Measurements from ENCODE around the gene LRRIQ3.

DNA sequence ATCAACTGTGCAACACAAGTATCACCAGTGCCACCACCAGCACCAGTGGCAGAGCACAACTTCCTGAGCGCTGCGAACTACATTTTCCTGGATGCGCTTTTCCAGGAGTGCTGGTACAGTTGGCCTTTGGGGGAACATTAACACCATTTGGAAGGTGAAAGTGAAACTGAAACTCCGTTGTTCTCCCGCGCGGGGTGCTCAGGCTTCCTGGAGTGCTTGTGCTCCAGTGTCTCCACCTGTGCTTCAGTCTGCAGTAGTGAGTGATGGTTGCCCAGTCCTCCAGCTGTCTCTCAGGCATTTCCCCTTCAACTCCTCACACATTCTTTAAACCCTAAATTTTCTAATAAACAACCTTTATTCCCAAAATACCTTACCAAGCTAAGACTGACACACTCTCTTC lies 187.8 kb downstream of the LRRIQ3 start:
- TF ChIP-seq, protein P1, sequence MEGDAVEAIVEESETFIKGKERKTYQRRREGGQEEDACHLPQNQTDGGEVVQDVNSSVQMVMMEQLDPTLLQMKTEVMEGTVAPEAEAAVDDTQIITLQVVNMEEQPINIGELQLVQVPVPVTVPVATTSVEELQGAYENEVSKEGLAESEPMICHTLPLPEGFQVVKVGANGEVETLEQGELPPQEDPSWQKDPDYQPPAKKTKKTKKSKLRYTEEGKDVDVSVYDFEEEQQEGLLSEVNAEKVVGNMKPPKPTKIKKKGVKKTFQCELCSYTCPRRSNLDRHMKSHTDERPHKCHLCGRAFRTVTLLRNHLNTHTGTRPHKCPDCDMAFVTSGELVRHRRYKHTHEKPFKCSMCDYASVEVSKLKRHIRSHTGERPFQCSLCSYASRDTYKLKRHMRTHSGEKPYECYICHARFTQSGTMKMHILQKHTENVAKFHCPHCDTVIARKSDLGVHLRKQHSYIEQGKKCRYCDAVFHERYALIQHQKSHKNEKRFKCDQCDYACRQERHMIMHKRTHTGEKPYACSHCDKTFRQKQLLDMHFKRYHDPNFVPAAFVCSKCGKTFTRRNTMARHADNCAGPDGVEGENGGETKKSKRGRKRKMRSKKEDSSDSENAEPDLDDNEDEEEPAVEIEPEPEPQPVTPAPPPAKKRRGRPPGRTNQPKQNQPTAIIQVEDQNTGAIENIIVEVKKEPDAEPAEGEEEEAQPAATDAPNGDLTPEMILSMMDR (IDR thresholded peaks at IDR 0.05) = no peak
- TF ChIP-seq TCF7L2 (IDR thresholded peaks at IDR 0.05; ENCODE audit: low read depth, low read length) = no peak
- no peak for TF ChIP-seq REST (IDR thresholded peaks at IDR 0.05; ENCODE audit: insufficient read depth in 1 of 2, low read depth in 2 of 2, low read length in 1 of 2)
- no peak for TF ChIP-seq SIN3A (IDR thresholded peaks at IDR 0.05; ENCODE audit: borderline replicate concordance, insufficient read depth, low read depth, low read length)

Data from Panc1 (cell line).